Nephron (organoid): ENCODE data around the gene MORN1.

Experiments
- H3K27ac Mint-ChIP-seq, 3 experiments: 2 replicates each; pipeline ENCODE4 v1.8.0; 2020; ENCODE audit warnings: mixed read lengths in 3 of 3, mild to moderate bottlenecking in 2 of 3, moderate library complexity in 1 of 3
- H3K27me3 Mint-ChIP-seq: 2 replicates; pipeline ENCODE4 v1.8.0; 2021; ENCODE audit warnings: low read depth, mild to moderate bottlenecking, moderate library complexity, mixed read lengths
- H3K36me3 Mint-ChIP-seq: 2 replicates; pipeline ENCODE4 v1.8.0; 2020; ENCODE audit warnings: low read depth, mixed read lengths
- H3K4me1 Mint-ChIP-seq: 2 replicates; pipeline ENCODE4 v1.8.0; 2020; ENCODE audit warnings: mixed read lengths
- H3K4me3 Mint-ChIP-seq, 3 experiments: 2 replicates each; pipeline ENCODE4 v1.8.0; 2020; ENCODE audit warnings: mild to moderate bottlenecking in 3 of 3, mixed read lengths in 3 of 3, moderate library complexity in 2 of 3
- H3K9me3 Mint-ChIP-seq: 2 replicates; pipeline ENCODE4 v1.8.0; 2020; ENCODE audit warnings: mixed read lengths
- TF ChIP-seq, protein P1 (sequence below), 3 experiments: fragments of 200-600 bp; sonication (generic); IDR thresholded peaks; one replicate each; pipeline ENCODE4 v1.5.0; 2021; ENCODE audit warnings: antibody characterized with exemption in 3 of 3; ENCODE audit not compliant: unreplicated experiment in 3 of 3

The MORN1 gene

DNA sequence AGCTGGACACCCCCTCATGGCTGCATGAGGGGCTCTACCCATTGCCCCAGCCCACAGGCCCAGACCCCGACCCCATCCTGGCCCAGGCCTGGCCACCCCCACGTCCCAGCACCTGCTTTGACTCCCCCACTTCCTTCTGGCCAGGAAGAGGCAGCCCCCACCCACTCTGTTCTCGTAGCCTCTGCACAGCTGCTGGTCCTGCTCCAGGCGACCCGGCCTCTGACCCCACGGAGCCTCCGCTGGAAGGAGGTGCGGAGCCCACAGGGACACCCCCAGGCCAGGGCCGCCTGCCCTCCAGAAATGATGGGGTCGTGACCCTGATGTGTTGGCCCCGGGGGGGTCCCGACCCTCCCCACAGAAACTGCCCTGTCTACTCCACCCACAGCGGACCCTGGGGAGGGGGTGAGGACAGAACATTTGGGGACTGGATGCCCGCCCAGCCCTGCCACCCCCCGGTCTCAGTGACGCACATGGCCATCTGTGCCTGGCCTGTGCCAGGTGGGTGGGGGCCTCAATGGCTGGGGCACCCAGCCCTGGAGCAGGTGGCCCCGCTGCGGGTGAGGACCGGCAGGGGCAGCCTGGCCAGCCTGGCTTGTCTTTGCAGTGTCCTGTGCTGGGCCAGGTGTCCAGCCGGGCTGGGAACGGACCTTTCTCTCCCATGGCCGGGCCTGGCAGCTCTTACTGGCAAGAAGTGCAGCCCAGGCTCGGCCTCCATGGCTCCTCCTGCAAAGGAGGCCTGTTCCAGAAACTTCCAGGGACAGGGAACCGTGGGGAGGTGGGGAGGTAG is 78.6 kb downstream of the MORN1 start:
- Mint-ChIP-seq H3K4me1 (peaks cover 10% of the 10 kb centered on the region), H3K9me3 (no peaks in the 10 kb centered on the region), H3K4me3 (peak overlapping the region in 2 of 3 experiments; percentile 23 to 42), H3K27me3 (no peaks in the 10 kb centered on the region), H3K27ac (peak overlapping the region in 2 of 3 experiments; percentile 45 to 74), H3K36me3 (peaks cover 15% of the 10 kb centered on the region)
- TF ChIP-seq, protein P1, sequence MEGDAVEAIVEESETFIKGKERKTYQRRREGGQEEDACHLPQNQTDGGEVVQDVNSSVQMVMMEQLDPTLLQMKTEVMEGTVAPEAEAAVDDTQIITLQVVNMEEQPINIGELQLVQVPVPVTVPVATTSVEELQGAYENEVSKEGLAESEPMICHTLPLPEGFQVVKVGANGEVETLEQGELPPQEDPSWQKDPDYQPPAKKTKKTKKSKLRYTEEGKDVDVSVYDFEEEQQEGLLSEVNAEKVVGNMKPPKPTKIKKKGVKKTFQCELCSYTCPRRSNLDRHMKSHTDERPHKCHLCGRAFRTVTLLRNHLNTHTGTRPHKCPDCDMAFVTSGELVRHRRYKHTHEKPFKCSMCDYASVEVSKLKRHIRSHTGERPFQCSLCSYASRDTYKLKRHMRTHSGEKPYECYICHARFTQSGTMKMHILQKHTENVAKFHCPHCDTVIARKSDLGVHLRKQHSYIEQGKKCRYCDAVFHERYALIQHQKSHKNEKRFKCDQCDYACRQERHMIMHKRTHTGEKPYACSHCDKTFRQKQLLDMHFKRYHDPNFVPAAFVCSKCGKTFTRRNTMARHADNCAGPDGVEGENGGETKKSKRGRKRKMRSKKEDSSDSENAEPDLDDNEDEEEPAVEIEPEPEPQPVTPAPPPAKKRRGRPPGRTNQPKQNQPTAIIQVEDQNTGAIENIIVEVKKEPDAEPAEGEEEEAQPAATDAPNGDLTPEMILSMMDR (IDR thresholded peaks at IDR 0.05; ENCODE audit: unreplicated experiment in 3 of 3): no peak

DNA sequence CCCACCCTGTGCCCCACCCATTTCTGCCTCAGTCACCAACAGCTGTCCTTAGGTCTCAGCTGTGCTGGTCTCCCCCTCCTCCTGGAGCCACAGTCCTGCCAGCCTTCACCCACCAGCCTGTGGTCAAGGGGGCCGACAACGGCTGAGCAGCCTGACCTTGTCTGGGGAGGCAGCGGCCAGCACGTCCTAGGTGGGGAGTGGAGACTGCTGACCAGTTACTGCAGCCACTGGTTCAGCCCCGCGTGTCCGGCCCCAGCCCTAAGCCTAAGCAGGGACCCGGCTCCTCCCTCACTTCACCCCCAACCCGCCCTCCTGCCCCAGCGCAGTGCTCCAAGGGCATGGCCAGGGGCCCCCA is 79.2 kb downstream of the MORN1 start:
- Mint-ChIP-seq H3K4me3 (no peak overlapping the region), H3K27me3 (no peaks in the 10 kb centered on the region), H3K36me3 (peaks cover 19% of the 10 kb centered on the region), H3K27ac (peak overlapping the region in 1 of 3 experiments; percentile 32), H3K9me3 (no peaks in the 10 kb centered on the region), H3K4me1 (peaks cover 11% of the 10 kb centered on the region)
- TF ChIP-seq, protein P1 (IDR thresholded peaks at IDR 0.05; ENCODE audit: unreplicated experiment in 3 of 3): no peak

DNA sequence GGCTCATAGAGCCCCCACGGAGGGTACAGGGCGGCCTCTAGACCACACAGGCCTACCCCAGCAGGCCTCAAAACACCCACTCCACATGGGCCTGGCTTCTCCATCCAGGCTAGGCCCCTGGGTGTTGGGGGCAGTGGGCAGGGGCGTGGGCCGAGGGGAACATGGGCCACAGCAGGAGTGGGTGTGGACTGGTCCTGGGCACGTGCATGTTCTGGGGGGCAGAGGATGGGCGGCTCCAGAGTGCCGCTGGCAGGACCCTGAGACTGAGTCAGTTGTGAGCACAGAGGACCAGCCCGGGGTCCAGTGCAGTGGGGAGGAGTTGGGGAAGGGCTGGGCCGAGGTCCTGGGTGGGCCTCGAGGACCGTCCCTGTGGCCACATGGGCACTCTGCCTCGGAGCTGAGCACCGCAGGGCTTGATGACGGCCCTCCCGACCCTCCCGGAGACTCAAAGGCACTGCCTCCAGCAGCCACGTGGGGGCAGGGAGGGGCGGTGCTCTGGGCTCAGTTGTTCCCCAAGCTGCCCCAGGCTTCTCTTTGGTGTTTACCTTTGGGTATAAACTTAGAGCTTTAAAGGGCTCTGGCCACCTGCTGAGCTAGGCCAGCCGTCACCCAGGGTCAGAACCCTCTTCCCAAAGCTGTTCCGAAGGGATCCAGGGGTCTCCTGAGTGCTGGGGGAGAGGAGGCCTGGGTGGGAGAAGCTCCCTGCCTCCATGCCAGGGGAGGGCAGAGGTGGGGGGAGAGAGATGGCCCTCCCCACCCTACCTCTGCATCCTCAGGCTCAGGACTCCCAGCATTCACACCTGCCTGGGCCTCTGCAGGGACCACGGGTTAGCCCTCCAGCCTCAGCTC is 79.9 kb downstream of the MORN1 start:
- Mint-ChIP-seq H3K9me3 (no peaks in the 10 kb centered on the region), H3K4me3 (no peak overlapping the region), H3K27ac (no peak overlapping the region), H3K36me3 (peaks cover 23% of the 10 kb centered on the region), H3K4me1 (peaks cover 7% of the 10 kb centered on the region), H3K27me3 (no peaks in the 10 kb centered on the region)
- TF ChIP-seq, protein P1 (IDR thresholded peaks at IDR 0.05; ENCODE audit: unreplicated experiment in 3 of 3): peak; percentile 46 to 57 (median 56)

DNA sequence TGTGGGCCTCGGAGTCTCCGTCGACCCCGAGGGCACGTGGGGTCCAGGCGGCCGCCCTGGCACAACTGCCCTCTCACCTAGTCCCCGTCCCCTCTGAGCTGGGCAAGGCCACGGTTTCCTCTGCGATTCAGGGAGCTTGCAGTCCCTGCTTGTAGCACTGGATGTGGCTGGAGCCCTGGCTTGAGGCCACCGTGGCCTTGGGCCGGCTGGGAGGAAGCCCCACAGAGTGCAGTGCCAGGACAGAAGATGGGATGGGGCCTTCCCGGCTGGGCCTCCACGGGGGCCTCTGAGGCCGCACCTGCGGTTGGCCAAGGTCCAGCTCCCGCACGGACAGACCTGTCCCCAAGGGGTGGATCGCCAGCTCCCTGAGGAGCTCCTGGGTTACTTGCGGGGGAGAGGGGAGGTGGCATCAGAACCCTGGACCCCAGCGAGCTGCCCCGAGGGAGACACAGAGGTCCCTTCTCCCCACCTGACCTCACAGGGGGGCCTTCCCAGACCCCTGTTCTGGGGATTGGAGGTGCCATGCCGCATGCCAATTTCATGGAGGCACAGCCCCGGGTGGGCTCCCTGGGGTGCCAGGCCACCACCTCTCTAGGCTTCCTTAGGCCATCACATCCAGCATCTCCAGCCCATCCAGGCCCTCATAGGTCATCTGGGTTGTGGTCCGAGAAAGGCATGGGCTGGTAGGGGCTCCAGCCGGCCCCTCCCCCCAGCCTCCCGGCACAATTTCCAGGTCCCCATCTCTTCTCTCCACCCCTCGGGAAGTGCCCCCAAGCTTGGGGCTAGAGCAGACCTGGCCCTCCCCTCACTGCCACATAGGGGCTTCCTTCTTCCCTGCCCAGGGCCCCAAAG is 80.8 kb downstream of the MORN1 start:
- Mint-ChIP-seq H3K4me1 (peaks cover 7% of the 10 kb centered on the region), H3K36me3 (peaks cover 23% of the 10 kb centered on the region), H3K27me3 (no peaks in the 10 kb centered on the region), H3K27ac (peak overlapping the region in 1 of 3 experiments; percentile 60), H3K4me3 (no peak overlapping the region), H3K9me3 (no peaks in the 10 kb centered on the region)
- TF ChIP-seq, protein P1 (IDR thresholded peaks at IDR 0.05; ENCODE audit: unreplicated experiment in 3 of 3): no peak

DNA sequence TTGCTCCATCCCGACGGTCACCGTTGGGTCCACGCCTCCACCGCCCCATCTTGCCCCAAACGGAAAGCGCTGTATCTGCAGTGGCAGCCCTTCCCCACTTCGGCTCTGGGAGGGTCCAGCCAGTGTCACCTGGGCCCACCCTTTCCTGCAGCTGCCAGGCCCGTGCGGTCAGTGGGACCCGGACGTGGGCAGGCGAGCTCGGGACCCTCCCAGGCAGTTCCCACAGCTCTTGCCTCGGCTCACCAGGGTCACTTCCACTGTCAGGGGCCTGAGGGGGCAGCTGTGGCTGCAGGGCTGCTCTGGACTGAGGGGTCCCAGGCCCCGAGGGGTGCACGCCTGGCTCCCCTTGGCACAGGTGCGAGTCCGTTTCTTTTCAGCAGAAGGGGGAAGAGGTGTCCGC is 82.5 kb downstream of the MORN1 start:
- no peaks in the 10 kb centered on the region for H3K9me3 Mint-ChIP-seq
- peaks cover 27% of the 10 kb centered on the region for H3K36me3 Mint-ChIP-seq
- peaks cover 16% of the 10 kb centered on the region for H3K4me1 Mint-ChIP-seq
- TF ChIP-seq, protein P1 (IDR thresholded peaks at IDR 0.05; ENCODE audit: unreplicated experiment in 3 of 3): no peak
- no peaks in the 10 kb centered on the region for H3K27me3 Mint-ChIP-seq
- H3K4me3 Mint-ChIP-seq: no peak overlapping the region
- H3K27ac Mint-ChIP-seq: peak overlapping the region; percentile 49 to 62 (median 51)
